HEK293T (cell line): Measurements from ENCODE around the gene TMEM135.

Source experiments
- ARNT ChIP-seq: fragments of 450-650 bp; IDR thresholded peaks from 2 replicates; pipeline ENCODE4 v1.6.1; 2017; ENCODE audit warnings: mild to moderate bottlenecking
- BHLHE40 ChIP-seq: fragments of 450-650 bp; IDR thresholded peaks from 2 replicates; pipeline ENCODE4 v1.6.1; 2016; ENCODE audit warnings: mild to moderate bottlenecking, moderate library complexity, borderline replicate concordance
- ELF4 ChIP-seq: fragments of 450-650 bp; IDR thresholded peaks from 2 replicates; pipeline ENCODE4 v1.6.1; 2017; ENCODE audit warnings: antibody characterized with exemption
- FOXA1 ChIP-seq: fragments of 450-650 bp; IDR thresholded peaks from 2 replicates; pipeline ENCODE4 v1.6.1; 2016; ENCODE audit warnings: mild to moderate bottlenecking
- FOXM1 ChIP-seq: fragments of 450-650 bp; IDR thresholded peaks from 2 replicates; pipeline ENCODE4 v1.6.1; 2017; ENCODE audit warnings: mild to moderate bottlenecking, borderline replicate concordance
- SUZ12 ChIP-seq: fragments of 450-650 bp; IDR thresholded peaks from 2 replicates; pipeline ENCODE4 v1.6.1; 2016; ENCODE audit warnings: mild to moderate bottlenecking
- TARDBP ChIP-seq: fragments of 450-650 bp; IDR thresholded peaks from 2 replicates; pipeline ENCODE4 v1.6.1; 2016
- ZNF384 ChIP-seq: fragments of 450-650 bp; IDR thresholded peaks from 2 replicates; pipeline ENCODE4 v1.6.1; 2016
- TF ChIP-seq, protein P1 (sequence below): fragments of 450-650 bp; IDR thresholded peaks from 2 replicates; pipeline ENCODE4 v1.6.1; 2016

DNA sequence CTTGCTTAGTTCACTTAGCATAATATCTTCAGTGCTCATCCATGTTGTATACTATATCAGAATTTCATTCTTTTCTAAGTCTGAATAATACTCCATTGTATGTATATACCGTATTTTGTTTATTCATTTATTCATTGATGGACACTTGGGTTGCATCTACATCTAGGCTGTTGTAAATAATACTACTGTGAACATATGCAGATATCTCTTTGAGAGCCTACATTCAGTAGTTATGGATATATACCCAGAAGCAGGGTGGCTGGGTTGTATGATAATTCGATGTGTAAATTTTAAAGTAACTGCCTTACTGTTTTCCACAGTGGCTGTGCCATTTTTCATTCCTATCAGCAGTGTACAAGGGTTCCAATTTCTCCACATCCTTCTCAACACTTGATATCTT is 116.5 kb downstream of the TMEM135 start:
- TF ChIP-seq, protein P1, sequence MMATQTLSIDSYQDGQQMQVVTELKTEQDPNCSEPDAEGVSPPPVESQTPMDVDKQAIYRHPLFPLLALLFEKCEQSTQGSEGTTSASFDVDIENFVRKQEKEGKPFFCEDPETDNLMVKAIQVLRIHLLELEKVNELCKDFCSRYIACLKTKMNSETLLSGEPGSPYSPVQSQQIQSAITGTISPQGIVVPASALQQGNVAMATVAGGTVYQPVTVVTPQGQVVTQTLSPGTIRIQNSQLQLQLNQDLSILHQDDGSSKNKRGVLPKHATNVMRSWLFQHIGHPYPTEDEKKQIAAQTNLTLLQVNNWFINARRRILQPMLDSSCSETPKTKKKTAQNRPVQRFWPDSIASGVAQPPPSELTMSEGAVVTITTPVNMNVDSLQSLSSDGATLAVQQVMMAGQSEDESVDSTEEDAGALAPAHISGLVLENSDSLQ, result no peak
- TF ChIP-seq ARNT (no peak), ELF4 (no peak), FOXA1 (no peak), TARDBP (no peak), SUZ12 (no peak), FOXM1 (no peak), BHLHE40 (no peak), ZNF384 (no peak)
